ENCODE data around the gene SP4. TPM values are rescaled to one million over a fixed set of nuclear protein-coding genes. Genes with fewer than 3 reads are reported as not detected.

The SP4 gene
- total RNA-seq, 2 donors from 2014 or later = 2.6 to 3.9 TPM

DNA sequence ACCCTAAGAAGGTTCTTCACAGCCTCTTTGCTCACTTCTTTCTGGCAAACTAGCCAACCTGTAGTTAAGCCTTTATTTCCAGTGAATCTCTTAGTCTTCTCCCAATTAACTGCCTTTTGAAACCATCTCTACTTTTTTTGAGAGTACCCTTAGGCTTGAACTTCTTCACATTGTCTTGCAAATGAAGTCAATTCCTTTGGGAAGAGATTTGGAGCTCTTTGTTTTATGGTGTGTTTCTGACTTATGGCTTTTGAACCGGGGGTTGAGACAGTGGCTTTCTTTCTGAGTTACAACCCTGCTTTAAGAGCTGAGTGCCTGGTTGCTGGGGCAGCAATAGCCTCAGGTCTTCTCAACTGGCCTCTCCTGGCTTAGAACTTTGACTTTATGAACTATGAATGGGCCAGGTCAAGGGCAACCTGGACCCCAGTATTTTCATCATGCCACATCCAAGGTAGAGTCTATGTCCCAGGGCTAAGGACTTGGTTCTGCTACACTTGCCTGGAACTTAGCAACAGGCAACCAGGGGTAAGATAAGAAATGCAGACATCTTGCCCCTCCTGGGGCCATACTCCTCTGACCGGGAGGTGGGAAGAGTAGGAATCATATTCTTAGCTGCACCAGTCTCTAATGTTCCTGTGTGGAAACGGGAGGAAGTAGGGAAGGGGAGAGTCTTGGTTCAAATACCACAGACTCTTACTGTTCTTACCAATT, 53.0 kb downstream of the SP4 start:
- no peak for DNase-seq

DNA sequence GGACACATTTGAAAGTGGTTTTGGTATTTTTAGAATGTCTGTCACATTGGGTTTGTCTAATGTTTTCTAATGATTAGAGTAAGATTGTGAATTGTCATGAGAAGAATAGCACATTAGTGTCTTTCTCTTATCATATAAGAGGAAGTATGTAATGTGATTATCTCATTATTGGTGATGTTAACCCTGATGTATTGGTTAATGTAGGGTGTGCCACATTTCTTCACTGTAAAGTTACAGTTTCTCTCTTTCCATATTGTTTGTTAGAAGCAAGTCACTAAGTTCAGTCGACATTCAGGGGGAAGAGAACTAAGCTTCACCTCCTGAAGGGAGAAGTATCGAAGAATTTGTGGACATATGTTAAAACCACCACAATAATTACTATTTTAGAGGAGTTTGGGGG, 58.6 kb downstream of the SP4 start:
- intact Hi-C loops (cut with DNase I) = no loop called here
- Histone ChIP-seq H3K4me1 (no peaks in the 10 kb centered on the region), H3K4me3 (no peak overlapping the region), H3K27ac (no peak overlapping the region), H3K9ac (ENCODE audit: low read depth in 2 of 2, low read length in 2 of 2) (no peak overlapping the region), H3K9me3 (no peaks in the 10 kb centered on the region), H3K36me3 (no peaks in the 10 kb centered on the region), H3K27me3 (no peaks in the 10 kb centered on the region)
- no peak for DNase-seq
- TF ChIP-seq, protein P1, sequence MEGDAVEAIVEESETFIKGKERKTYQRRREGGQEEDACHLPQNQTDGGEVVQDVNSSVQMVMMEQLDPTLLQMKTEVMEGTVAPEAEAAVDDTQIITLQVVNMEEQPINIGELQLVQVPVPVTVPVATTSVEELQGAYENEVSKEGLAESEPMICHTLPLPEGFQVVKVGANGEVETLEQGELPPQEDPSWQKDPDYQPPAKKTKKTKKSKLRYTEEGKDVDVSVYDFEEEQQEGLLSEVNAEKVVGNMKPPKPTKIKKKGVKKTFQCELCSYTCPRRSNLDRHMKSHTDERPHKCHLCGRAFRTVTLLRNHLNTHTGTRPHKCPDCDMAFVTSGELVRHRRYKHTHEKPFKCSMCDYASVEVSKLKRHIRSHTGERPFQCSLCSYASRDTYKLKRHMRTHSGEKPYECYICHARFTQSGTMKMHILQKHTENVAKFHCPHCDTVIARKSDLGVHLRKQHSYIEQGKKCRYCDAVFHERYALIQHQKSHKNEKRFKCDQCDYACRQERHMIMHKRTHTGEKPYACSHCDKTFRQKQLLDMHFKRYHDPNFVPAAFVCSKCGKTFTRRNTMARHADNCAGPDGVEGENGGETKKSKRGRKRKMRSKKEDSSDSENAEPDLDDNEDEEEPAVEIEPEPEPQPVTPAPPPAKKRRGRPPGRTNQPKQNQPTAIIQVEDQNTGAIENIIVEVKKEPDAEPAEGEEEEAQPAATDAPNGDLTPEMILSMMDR (IDR thresholded peaks at IDR 0.05) = no peak

More for the DNA sequence above, 53.0 kb downstream of the SP4 start:
- Histone ChIP-seq H3K27ac (no peak overlapping the region), H3K27me3 (no peaks in the 10 kb centered on the region), H3K9ac (ENCODE audit: low read depth in 2 of 2, low read length in 2 of 2) (no peak overlapping the region), H3K36me3 (no peaks in the 10 kb centered on the region), H3K4me1 (no peaks in the 10 kb centered on the region), H3K9me3 (no peaks in the 10 kb centered on the region), H3K4me3 (no peak overlapping the region)
- TF ChIP-seq, protein P1 (IDR thresholded peaks at IDR 0.05) = no peak
- intact Hi-C loops (cut with DNase I) = no loop called here

DNA sequence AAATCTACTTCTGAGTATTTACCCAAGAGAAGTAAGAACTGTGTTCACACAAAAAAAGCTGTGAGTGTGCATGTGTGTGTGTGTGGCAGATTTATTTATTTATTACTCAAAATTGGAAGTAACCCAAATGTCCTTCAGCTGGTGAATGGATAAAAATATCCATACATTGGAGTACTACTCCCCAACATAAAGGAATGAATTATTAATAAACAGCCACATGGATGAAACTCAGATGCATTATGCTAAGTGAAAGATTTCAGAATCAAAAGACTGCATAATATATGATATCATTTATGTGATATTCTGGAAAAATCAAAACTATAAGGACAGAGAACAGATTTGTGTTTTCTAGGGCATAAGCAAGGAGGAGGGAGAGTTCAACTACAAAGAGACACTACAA, 67.8 kb downstream of the SP4 start:
- Histone ChIP-seq H3K4me1 (no peaks in the 10 kb centered on the region), H3K9ac (ENCODE audit: low read depth in 2 of 2, low read length in 2 of 2) (no peak overlapping the region), H3K9me3 (no peaks in the 10 kb centered on the region), H3K4me3 (no peak overlapping the region), H3K27ac (no peak overlapping the region), H3K36me3 (no peaks in the 10 kb centered on the region), H3K27me3 (no peaks in the 10 kb centered on the region)
- TF ChIP-seq, protein P1 (IDR thresholded peaks at IDR 0.05) = no peak
- intact Hi-C loops (cut with DNase I) = no loop called here
- DNase-seq = no peak

DNA sequence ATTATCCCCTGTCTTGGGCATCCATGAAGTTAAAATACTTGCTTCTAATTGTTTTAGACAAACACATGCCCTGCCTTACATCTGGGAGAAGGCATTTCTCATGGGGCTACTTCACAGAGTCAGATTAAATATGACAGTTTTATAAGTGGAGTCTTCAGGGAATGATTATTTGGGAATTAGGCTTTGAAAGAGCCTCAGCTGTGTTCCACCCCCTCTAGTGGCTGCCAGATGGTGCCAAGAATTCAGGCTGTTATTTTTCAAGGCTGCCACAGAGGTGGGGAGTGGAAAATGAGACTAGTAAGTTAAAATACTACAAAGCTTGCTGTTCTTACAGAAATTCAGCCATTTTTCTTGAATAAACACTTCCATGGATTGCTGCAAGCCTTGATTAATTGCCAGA, 69.2 kb downstream of the SP4 start:
- H3K4me1 ChIP-seq = no peaks in the 10 kb centered on the region
- DNase-seq = no peak
- H3K27me3 ChIP-seq = no peaks in the 10 kb centered on the region
- TF ChIP-seq, protein P1 (IDR thresholded peaks at IDR 0.05) = no peak
- no peaks in the 10 kb centered on the region for H3K36me3 ChIP-seq
- H3K9me3 ChIP-seq = no peaks in the 10 kb centered on the region
- H3K4me3 ChIP-seq = no peak overlapping the region
- no peak overlapping the region for H3K9ac ChIP-seq (ENCODE audit: low read depth in 2 of 2, low read length in 2 of 2)
- intact Hi-C loops (cut with DNase I) = no loop called here
- no peak overlapping the region for H3K27ac ChIP-seq

DNA sequence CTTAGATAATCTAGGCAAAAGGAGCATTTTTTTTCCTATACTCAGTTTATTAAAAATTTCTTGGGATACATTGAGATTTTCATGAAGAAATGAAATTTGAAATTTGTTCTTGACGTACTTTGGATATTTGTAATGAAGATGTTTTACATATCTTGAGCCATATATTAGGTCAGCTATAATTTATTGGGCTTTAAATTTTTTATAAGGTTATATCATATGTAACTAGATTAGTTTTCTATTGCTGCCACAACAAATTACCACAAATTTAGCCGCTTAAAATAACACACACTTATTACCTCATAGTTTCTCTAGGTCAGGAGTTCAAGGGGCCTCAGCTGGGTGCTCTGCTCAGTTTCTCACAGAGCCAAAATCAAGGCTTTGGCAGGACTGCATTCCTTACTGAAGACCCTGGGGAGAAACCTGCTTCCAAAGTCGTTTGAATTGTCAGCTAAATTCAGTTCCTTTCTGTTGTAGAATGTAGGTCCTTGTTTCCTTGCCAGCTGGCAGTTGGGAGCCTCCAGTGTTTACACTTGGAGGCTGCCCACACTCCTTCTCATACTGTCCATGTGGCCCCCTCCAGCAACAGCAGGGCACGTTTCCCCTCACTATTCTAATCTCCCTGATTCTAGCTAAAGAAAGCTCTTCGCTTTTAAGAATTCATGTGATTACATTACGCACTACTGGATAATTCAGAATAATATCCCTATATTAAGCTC, 72.4 kb downstream of the SP4 start:
- no peak overlapping the region for H3K27ac ChIP-seq
- H3K9me3 ChIP-seq = no peaks in the 10 kb centered on the region
- no peak overlapping the region for H3K9ac ChIP-seq (ENCODE audit: low read depth in 2 of 2, low read length in 2 of 2)
- TF ChIP-seq, protein P1 (IDR thresholded peaks at IDR 0.05) = no peak
- DNase-seq = no peak
- intact Hi-C loops (cut with DNase I) = no loop called here
- no peaks in the 10 kb centered on the region for H3K27me3 ChIP-seq
- H3K4me1 ChIP-seq = no peaks in the 10 kb centered on the region
- H3K36me3 ChIP-seq = no peaks in the 10 kb centered on the region
- H3K4me3 ChIP-seq = no peak overlapping the region

Measured in colonic mucosa (tissue), 4 donors.